PC-9 (cell line): ENCODE results near the gene KCNN3. TPM values are rescaled to one million over a fixed set of nuclear protein-coding genes. Genes with fewer than 3 reads are reported as not detected.

Experiments used
- BruUV-seq: library from RNA; stranded (reverse); fragments of 400-500 nt; replicated peaks from 2 replicates; lab custom pipeline; 2021; lab: Mats Ljungman, UMichigan
- CTCF ChIA-PET: fragments of 300-600 bp; sonication (Branson Sonifier 250); formaldehyde crosslinking; loops from one replicate; lab custom pipeline; 2022; ENCODE audit warnings: antibody characterized with exemption; lab: Charles Lee
- POLR2A ChIA-PET: fragments of 300-600 bp; sonication (Branson Sonifier 250); formaldehyde crosslinking; loops from one replicate; lab custom pipeline; 2022; ENCODE audit warnings: antibody characterized with exemption; ENCODE audit not compliant: unreplicated experiment; lab: Charles Lee
- DNase-seq, 2 experiments: peaks; one replicate each; pipeline versions ENCODE4 v3.0.0 to v3.0.0-alpha.2; 2015 to 2022; ENCODE audit warnings: mixed read lengths in 1 of 2
- H2AFZ ChIP-seq: fragments of 200-600 bp; sonication (generic); 2 replicates; pipeline ENCODE4 v1.8.1; 2017; ENCODE audit warnings: antibody characterized with exemption
- H3F3A ChIP-seq: fragments of 200-600 bp; sonication (generic); 2 replicates; pipeline ENCODE4 v1.8.1; 2017; ENCODE audit warnings: antibody characterized with exemption, mild to moderate bottlenecking, low read depth; ENCODE audit not compliant: insufficient read depth
- H3K27ac ChIP-seq: fragments of 200-600 bp; sonication (generic); 2 replicates; pipeline ENCODE4 v1.6.1; 2016; ENCODE audit warnings: mixed run types
- H3K27me3 ChIP-seq: fragments of 200-600 bp; sonication (generic); 2 replicates; pipeline ENCODE4 v1.6.1; 2016; ENCODE audit warnings: low read depth, mixed run types; ENCODE audit not compliant: insufficient read depth
- H3K36me3 ChIP-seq: fragments of 200-600 bp; sonication (generic); 2 replicates; pipeline ENCODE4 v1.6.1; 2016; ENCODE audit warnings: low read depth, mixed run types
- H3K4me1 ChIP-seq: fragments of 200-600 bp; sonication (generic); replicated peaks from 2 replicates; pipeline ENCODE4 v1.6.1; 2016; ENCODE audit warnings: mixed run types; ENCODE audit not compliant: insufficient read depth
- H3K4me2 ChIP-seq: fragments of 200-600 bp; sonication (generic); 2 replicates; pipeline ENCODE4 v1.6.1; 2017; ENCODE audit warnings: mixed run types
- H3K4me3 ChIP-seq: fragments of 200-600 bp; sonication (generic); 2 replicates; pipeline ENCODE4 v1.6.1; 2016; ENCODE audit warnings: mixed run types
- H3K79me2 ChIP-seq: fragments of 200-600 bp; sonication (generic); 2 replicates; pipeline ENCODE4 v1.6.1; 2017; ENCODE audit warnings: low read depth, mixed run types
- H3K9me2 ChIP-seq: fragments of 200-600 bp; sonication (generic); 2 replicates; pipeline ENCODE4 v1.8.1; 2017; ENCODE audit warnings: mild to moderate bottlenecking; ENCODE audit not compliant: insufficient read depth
- H3K9me3 ChIP-seq: fragments of 200-600 bp; sonication (generic); 2 replicates; pipeline ENCODE4 v1.8.1; 2016; ENCODE audit warnings: low read depth; ENCODE audit not compliant: insufficient read depth
- H4K20me1 ChIP-seq: fragments of 200-600 bp; sonication (generic); 2 replicates; pipeline ENCODE4 v1.8.1; 2017; ENCODE audit not compliant: insufficient read depth
- CTCF ChIP-seq: fragments of 200-600 bp; sonication (generic); conservative IDR thresholded peaks from 2 replicates; pipeline ENCODE4 v1.6.1; 2017; ENCODE audit warnings: mixed run types, antibody characterized with exemption, mild to moderate bottlenecking, moderate library complexity
- EZH2 ChIP-seq: fragments of 200-600 bp; sonication (generic); IDR thresholded peaks from 2 replicates; pipeline ENCODE4 v1.8.0; 2017; ENCODE audit warnings: antibody characterized with exemption, low read depth
- intact Hi-C: fragments of 100-400 bp; cut with micrococcal nuclease; formaldehyde crosslinking; loops from one replicate; pipeline ENCODE4 v1.10.0; 2022; ENCODE audit not compliant: unreplicated experiment
- total RNA-seq: library from RNA; stranded (reverse); gene quantifications from 2 replicates; pipeline ENCODE4 v1.2.3, GENCODE V29; 2021

Gene KCNN3
- total RNA-seq, 1 experiment from 2014 or later: 1.1 TPM

GRCh38 chr1:154697710-154698109 is 172.4 kb downstream of the KCNN3 start:
- H2AFZ ChIP-seq: no peak overlapping the region
- no peaks in the 10 kb centered on the region for H3K79me2 ChIP-seq
- no peaks in the 10 kb centered on the region for H3K9me2 ChIP-seq
- POLR2A ChIA-PET: no interaction called here
- no peak overlapping the region for H3K4me3 ChIP-seq
- intact Hi-C loops: loop anchor here (10.0 kb wide), 1 partner anchor 67 kb away; no protein-coding TSS in a partner anchor
- peaks cover 59% of the 10 kb centered on the region for H3K27me3 ChIP-seq
- no peak overlapping the region for H3K27ac ChIP-seq
- no peaks in the 10 kb centered on the region for H3K9me3 ChIP-seq
- H4K20me1 ChIP-seq: no peaks in the 10 kb centered on the region
- BruUV-seq: no TSS peak
- no peaks in the 10 kb centered on the region for H3K4me1 ChIP-seq
- no peaks in the 10 kb centered on the region for H3K36me3 ChIP-seq
- no peak overlapping the region for H3K4me2 ChIP-seq
- CTCF ChIA-PET: no interaction called here
- no peak for TF ChIP-seq EZH2
- no peak for TF ChIP-seq CTCF
- no peaks in the 10 kb centered on the region for H3F3A ChIP-seq
- no peak for DNase-seq

GRCh38 chr1:154696456-154696855 is 173.6 kb downstream of the KCNN3 start:
- Histone ChIP-seq H2AFZ (no peak overlapping the region), H3K27me3 (peaks cover 60% of the 10 kb centered on the region), H3K27ac (no peak overlapping the region), H4K20me1 (no peaks in the 10 kb centered on the region), H3K36me3 (no peaks in the 10 kb centered on the region), H3K4me3 (no peak overlapping the region), H3K4me2 (no peak overlapping the region), H3K9me3 (no peaks in the 10 kb centered on the region), H3K4me1 (no peaks in the 10 kb centered on the region), H3F3A (no peaks in the 10 kb centered on the region), H3K79me2 (no peaks in the 10 kb centered on the region), H3K9me2 (no peaks in the 10 kb centered on the region)
- ChIA-PET POLR2A (no interaction called here), CTCF (no interaction called here)
- no peak for TF ChIP-seq CTCF
- no peak for TF ChIP-seq EZH2
- BruUV-seq: no TSS peak
- no peak for DNase-seq
- intact Hi-C loops: loop anchor here (10.0 kb wide), 1 partner anchor 68 kb away; no protein-coding TSS in a partner anchor

GRCh38 chr1:154695985-154696384 is 174.1 kb downstream of the KCNN3 start:
- TF ChIP-seq EZH2 (no peak), CTCF (peak; percentile 28; the same call in 1 of the 2 replicates)
- Histone ChIP-seq H3K4me3 (no peak overlapping the region), H3K79me2 (no peaks in the 10 kb centered on the region), H4K20me1 (no peaks in the 10 kb centered on the region), H3K36me3 (no peaks in the 10 kb centered on the region), H2AFZ (no peak overlapping the region), H3K9me3 (no peaks in the 10 kb centered on the region), H3K27ac (no peak overlapping the region), H3K27me3 (peaks cover 55% of the 10 kb centered on the region), H3F3A (no peaks in the 10 kb centered on the region), H3K9me2 (no peaks in the 10 kb centered on the region), H3K4me2 (no peak overlapping the region), H3K4me1 (no peaks in the 10 kb centered on the region)
- DNase-seq: no peak
- ChIA-PET POLR2A (no interaction called here), CTCF (no interaction called here)
- intact Hi-C loops: loop anchor here (10.0 kb wide), 1 partner anchor 69 kb away; no protein-coding TSS in a partner anchor
- no TSS peak for BruUV-seq
